ENCODE measurements around the gene ITGAV.

GRCh38 chr2:186644791-186645190 lies 54.9 kb downstream of the ITGAV start:
- TF ChIP-seq POLR2A (IDR thresholded peaks at IDR 0.05; ENCODE audit: low read depth, low read length) (no peak), POLR2AphosphoS5 (IDR thresholded peaks at IDR 0.05; ENCODE audit: low read depth, low read length) (no peak)
